Testis (tissue), 2 donors: Measurements from ENCODE around the gene SKI.

Experiments used
- CTCF ChIP-seq, 3 experiments: fragments of 450-650 bp in 2 of 3; fragments of 200-600 bp in 1 of 3; sonication (generic) in 1 of 3; IDR thresholded peaks; one replicate each; pipeline ENCODE4 v1.5.1; 2016 to 2019; ENCODE audit warnings: antibody characterized with exemption in 3 of 3, mild to moderate bottlenecking in 2 of 3, moderate library complexity in 1 of 3
- POLR2A ChIP-seq: fragments of 450-650 bp; IDR thresholded peaks from one replicate; pipeline ENCODE4 v1.6.1; 2017; ENCODE audit warnings: antibody characterized with exemption, mild to moderate bottlenecking, moderate library complexity

GRCh38 chr1:2247760-2248126 lies 19.6 kb downstream of the SKI start:
- no peak for TF ChIP-seq CTCF (IDR thresholded peaks at IDR 0.05)
- no peak for TF ChIP-seq POLR2A
